ENCODE measurements around the gene TRABD2B.

Gene TRABD2B

GRCh38 chr1:47745715-47746609 is 251.2 kb downstream of the TRABD2B start:
- H3K4me3 Mint-ChIP-seq, result no peak overlapping the region
- H3K4me1 Mint-ChIP-seq (ENCODE audit: low read depth), result no peaks in the 10 kb centered on the region
- H3K36me3 Mint-ChIP-seq (ENCODE audit: low read depth), result no peaks in the 10 kb centered on the region

GRCh38 chr1:47742890-47743760 is 254.1 kb downstream of the TRABD2B start:
- Mint-ChIP-seq H3K4me1 (ENCODE audit: low read depth) (no peaks in the 10 kb centered on the region), H3K36me3 (ENCODE audit: low read depth) (no peaks in the 10 kb centered on the region), H3K27me3 (peaks cover 40% of the 10 kb centered on the region), H3K9me3 (peaks cover 10% of the 10 kb centered on the region), H3K4me3 (no peak overlapping the region), H3K27ac (no peak overlapping the region)

More at GRCh38 chr1:47745715-47746609, 251.2 kb downstream of the TRABD2B start:
- Mint-ChIP-seq H3K9me3 (peaks cover 4% of the 10 kb centered on the region), H3K27ac (no peak overlapping the region), H3K27me3 (peaks cover 24% of the 10 kb centered on the region)

GRCh38 chr1:47738560-47739182 is 258.5 kb downstream of the TRABD2B start:
- no peaks in the 10 kb centered on the region for H3K36me3 Mint-ChIP-seq (ENCODE audit: low read depth)
- H3K4me1 Mint-ChIP-seq (ENCODE audit: low read depth), result no peaks in the 10 kb centered on the region
- H3K27me3 Mint-ChIP-seq, result peaks cover 56% of the 10 kb centered on the region
- H3K4me3 Mint-ChIP-seq, result no peak overlapping the region
- H3K9me3 Mint-ChIP-seq, result peaks cover 10% of the 10 kb centered on the region
- H3K27ac Mint-ChIP-seq, result no peak overlapping the region

- Mint-ChIP-seq H3K36me3 (ENCODE audit: low read depth) (no peaks in the 10 kb centered on the region), H3K4me1 (ENCODE audit: low read depth) (peaks cover 12% of the 10 kb centered on the region)
Measured at GRCh38 chr1:47732489-47732888, 264.7 kb downstream of the TRABD2B start.

GRCh38 chr1:47731730-47732129 is 265.5 kb downstream of the TRABD2B start:
- H3K27me3 Mint-ChIP-seq, result peaks cover 49% of the 10 kb centered on the region
- H3K4me3 Mint-ChIP-seq, result no peak overlapping the region
- H3K27ac Mint-ChIP-seq, result no peak overlapping the region
- H3K36me3 Mint-ChIP-seq (ENCODE audit: low read depth), result no peaks in the 10 kb centered on the region
- H3K4me1 Mint-ChIP-seq (ENCODE audit: low read depth), result peaks cover 12% of the 10 kb centered on the region
- no peaks in the 10 kb centered on the region for H3K9me3 Mint-ChIP-seq

More at GRCh38 chr1:47732489-47732888, 264.7 kb downstream of the TRABD2B start:
- no peak overlapping the region for H3K27ac Mint-ChIP-seq
- H3K27me3 Mint-ChIP-seq, result peaks cover 52% of the 10 kb centered on the region
- no peaks in the 10 kb centered on the region for H3K9me3 Mint-ChIP-seq
- no peak overlapping the region for H3K4me3 Mint-ChIP-seq

GRCh38 chr1:47729685-47730084 is 267.5 kb downstream of the TRABD2B start:
- Mint-ChIP-seq H3K4me3 (no peak overlapping the region), H3K27me3 (peaks cover 47% of the 10 kb centered on the region), H3K9me3 (no peaks in the 10 kb centered on the region)

GRCh38 chr1:47727697-47728085 is 269.5 kb downstream of the TRABD2B start:
- Mint-ChIP-seq H3K4me1 (ENCODE audit: low read depth) (peaks cover 22% of the 10 kb centered on the region), H3K27ac (no peak overlapping the region), H3K27me3 (peaks cover 54% of the 10 kb centered on the region), H3K4me3 (no peak overlapping the region), H3K9me3 (no peaks in the 10 kb centered on the region), H3K36me3 (ENCODE audit: low read depth) (no peaks in the 10 kb centered on the region)

More at GRCh38 chr1:47729685-47730084, 267.5 kb downstream of the TRABD2B start:
- Mint-ChIP-seq H3K27ac (no peak overlapping the region), H3K4me1 (ENCODE audit: low read depth) (peaks cover 22% of the 10 kb centered on the region), H3K36me3 (ENCODE audit: low read depth) (no peaks in the 10 kb centered on the region)

GRCh38 chr1:47727051-47727696 is 270.0 kb downstream of the TRABD2B start:
- Mint-ChIP-seq H3K27ac (no peak overlapping the region), H3K9me3 (no peaks in the 10 kb centered on the region), H3K36me3 (ENCODE audit: low read depth) (no peaks in the 10 kb centered on the region), H3K4me3 (no peak overlapping the region), H3K4me1 (ENCODE audit: low read depth) (peaks cover 22% of the 10 kb centered on the region), H3K27me3 (peaks cover 54% of the 10 kb centered on the region)

GRCh38 chr1:47725992-47726855 is 271.0 kb downstream of the TRABD2B start:
- Mint-ChIP-seq H3K27ac (no peak overlapping the region), H3K4me3 (peak overlapping the region; percentile 58), H3K9me3 (no peaks in the 10 kb centered on the region), H3K4me1 (ENCODE audit: low read depth) (peaks cover 22% of the 10 kb centered on the region), H3K27me3 (peaks cover 57% of the 10 kb centered on the region), H3K36me3 (ENCODE audit: low read depth) (no peaks in the 10 kb centered on the region)

- no peaks in the 10 kb centered on the region for H3K36me3 Mint-ChIP-seq (ENCODE audit: low read depth)
- H3K27me3 Mint-ChIP-seq, result peaks cover 55% of the 10 kb centered on the region
- H3K4me3 Mint-ChIP-seq, result no peak overlapping the region
- peaks cover 22% of the 10 kb centered on the region for H3K4me1 Mint-ChIP-seq (ENCODE audit: low read depth)
- H3K9me3 Mint-ChIP-seq, result no peaks in the 10 kb centered on the region
- no peak overlapping the region for H3K27ac Mint-ChIP-seq
Measured at GRCh38 chr1:47725511-47725991, 271.6 kb downstream of the TRABD2B start.

- peaks cover 22% of the 10 kb centered on the region for H3K4me1 Mint-ChIP-seq (ENCODE audit: low read depth)
- H3K9me3 Mint-ChIP-seq, result no peaks in the 10 kb centered on the region
- no peaks in the 10 kb centered on the region for H3K36me3 Mint-ChIP-seq (ENCODE audit: low read depth)
- H3K27me3 Mint-ChIP-seq, result peaks cover 58% of the 10 kb centered on the region
- no peak overlapping the region for H3K27ac Mint-ChIP-seq
- H3K4me3 Mint-ChIP-seq, result no peak overlapping the region
Measured at GRCh38 chr1:47725000-47725473, 272.1 kb downstream of the TRABD2B start.

- H3K4me1 Mint-ChIP-seq (ENCODE audit: low read depth), result peaks cover 22% of the 10 kb centered on the region
- no peak overlapping the region for H3K4me3 Mint-ChIP-seq
- H3K27ac Mint-ChIP-seq, result no peak overlapping the region
- H3K9me3 Mint-ChIP-seq, result no peaks in the 10 kb centered on the region
- peaks cover 58% of the 10 kb centered on the region for H3K27me3 Mint-ChIP-seq
- no peaks in the 10 kb centered on the region for H3K36me3 Mint-ChIP-seq (ENCODE audit: low read depth)
Measured at GRCh38 chr1:47724432-47724999, 272.7 kb downstream of the TRABD2B start.

- Mint-ChIP-seq H3K9me3 (no peaks in the 10 kb centered on the region), H3K4me3 (no peak overlapping the region), H3K4me1 (ENCODE audit: low read depth) (peaks cover 10% of the 10 kb centered on the region), H3K27me3 (peaks cover 59% of the 10 kb centered on the region), H3K36me3 (ENCODE audit: low read depth) (no peaks in the 10 kb centered on the region), H3K27ac (no peak overlapping the region)
Measured at GRCh38 chr1:47722909-47723580, 274.1 kb downstream of the TRABD2B start.
